Measurements from ENCODE around the gene TFIP11. TPM values are rescaled to one million over a fixed set of nuclear protein-coding genes. Genes with fewer than 3 reads are reported as not detected.

Gene TFIP11
- total and polyA plus RNA-seq, 9 of the 15 experiments (the other 6 are each of a cell fraction or from before 2014, with no cell fraction given) = 11.5 to 38.1 (median 25.2) TPM

DNA sequence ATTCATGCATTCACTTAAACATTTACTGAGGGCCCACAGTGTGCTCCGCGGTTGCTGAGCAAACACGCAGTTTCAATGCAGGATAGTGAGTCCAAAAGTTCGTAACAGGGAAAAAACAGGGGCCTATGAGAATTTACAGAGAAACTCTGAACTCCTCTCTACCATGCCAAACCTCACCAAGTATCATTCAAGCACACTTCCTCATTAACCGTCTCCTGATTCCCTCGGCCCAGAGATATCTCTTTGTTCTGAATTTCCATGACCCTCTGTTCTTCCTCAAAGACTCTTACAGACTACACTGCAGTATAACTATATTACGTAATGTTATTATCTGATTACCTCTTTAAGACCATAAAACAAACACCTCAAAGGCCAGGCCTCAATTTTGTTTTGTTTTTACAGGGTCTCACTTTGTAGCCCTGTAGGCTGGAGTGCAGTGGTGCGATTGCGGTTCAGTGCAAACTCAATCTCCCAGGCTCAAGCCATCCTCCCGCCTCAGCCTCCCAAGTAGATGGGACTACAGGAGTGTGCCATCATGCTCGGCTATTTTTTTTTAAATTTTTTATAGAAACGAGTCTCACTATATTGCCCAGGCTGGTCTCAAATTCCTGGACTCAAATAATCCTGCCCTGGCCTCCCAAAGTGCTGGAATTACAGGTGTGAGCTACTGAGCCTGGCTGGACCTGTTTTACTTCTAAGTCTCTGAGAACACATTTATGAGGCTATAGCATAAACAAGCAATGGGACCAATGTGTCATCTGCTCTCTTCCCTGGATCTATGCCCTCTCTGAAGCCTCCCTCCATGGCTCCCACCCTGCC, 32.3 kb downstream of the TFIP11 start (continued):
- TF ChIP-seq, protein P1, sequence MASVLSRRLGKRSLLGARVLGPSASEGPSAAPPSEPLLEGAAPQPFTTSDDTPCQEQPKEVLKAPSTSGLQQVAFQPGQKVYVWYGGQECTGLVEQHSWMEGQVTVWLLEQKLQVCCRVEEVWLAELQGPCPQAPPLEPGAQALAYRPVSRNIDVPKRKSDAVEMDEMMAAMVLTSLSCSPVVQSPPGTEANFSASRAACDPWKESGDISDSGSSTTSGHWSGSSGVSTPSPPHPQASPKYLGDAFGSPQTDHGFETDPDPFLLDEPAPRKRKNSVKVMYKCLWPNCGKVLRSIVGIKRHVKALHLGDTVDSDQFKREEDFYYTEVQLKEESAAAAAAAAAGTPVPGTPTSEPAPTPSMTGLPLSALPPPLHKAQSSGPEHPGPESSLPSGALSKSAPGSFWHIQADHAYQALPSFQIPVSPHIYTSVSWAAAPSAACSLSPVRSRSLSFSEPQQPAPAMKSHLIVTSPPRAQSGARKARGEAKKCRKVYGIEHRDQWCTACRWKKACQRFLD (CRISPR knock-in tag; IDR thresholded peaks at IDR 0.05) = 0 out of 2 replicates have a peak, but pooled peaks have one; percentile 22
- no peak for TF ChIP-seq ZBTB33 (CRISPR knock-in tag; IDR thresholded peaks at IDR 0.05)
- no peak for TF ChIP-seq TGIF2 (CRISPR knock-in tag; IDR thresholded peaks at IDR 0.05)
- TF ChIP-seq CEBPB (tag; IDR thresholded peaks at IDR 0.05) = peak; percentile 85
- peak; percentile 23; the same call in 1 of the 2 replicates for TF ChIP-seq PHF8 (IDR thresholded peaks at IDR 0.05; ENCODE audit: borderline replicate concordance, low read length)
- TF ChIP-seq SOX6 (IDR thresholded peaks at IDR 0.05) = no peak
- TF ChIP-seq, protein P2, sequence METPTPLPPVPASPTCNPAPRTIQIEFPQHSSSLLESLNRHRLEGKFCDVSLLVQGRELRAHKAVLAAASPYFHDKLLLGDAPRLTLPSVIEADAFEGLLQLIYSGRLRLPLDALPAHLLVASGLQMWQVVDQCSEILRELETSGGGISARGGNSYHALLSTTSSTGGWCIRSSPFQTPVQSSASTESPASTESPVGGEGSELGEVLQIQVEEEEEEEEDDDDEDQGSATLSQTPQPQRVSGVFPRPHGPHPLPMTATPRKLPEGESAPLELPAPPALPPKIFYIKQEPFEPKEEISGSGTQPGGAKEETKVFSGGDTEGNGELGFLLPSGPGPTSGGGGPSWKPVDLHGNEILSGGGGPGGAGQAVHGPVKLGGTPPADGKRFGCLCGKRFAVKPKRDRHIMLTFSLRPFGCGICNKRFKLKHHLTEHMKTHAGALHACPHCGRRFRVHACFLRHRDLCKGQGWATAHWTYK (CRISPR knock-in tag; IDR thresholded peaks at IDR 0.05) = no peak
- no peak for TF ChIP-seq ZNF766 (CRISPR knock-in tag; conservative IDR thresholded peaks at IDR 0.05)
- TF ChIP-seq, protein P3, sequence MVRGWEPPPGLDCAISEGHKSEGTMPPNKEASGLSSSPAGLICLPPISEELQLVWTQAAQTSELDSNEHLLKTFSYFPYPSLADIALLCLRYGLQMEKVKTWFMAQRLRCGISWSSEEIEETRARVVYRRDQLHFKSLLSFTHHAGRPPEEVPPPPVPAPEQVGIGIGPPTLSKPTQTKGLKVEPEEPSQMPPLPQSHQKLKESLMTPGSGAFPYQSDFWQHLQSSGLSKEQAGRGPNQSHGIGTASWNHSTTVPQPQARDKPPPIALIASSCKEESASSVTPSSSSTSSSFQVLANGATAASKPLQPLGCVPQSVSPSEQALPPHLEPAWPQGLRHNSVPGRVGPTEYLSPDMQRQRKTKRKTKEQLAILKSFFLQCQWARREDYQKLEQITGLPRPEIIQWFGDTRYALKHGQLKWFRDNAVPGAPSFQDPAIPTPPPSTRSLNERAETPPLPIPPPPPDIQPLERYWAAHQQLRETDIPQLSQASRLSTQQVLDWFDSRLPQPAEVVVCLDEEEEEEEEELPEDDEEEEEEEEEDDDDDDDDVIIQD (CRISPR knock-in tag; IDR thresholded peaks at IDR 0.05) = no peak
- TF ChIP-seq NFXL1 (CRISPR knock-in tag; IDR thresholded peaks at IDR 0.05) = no peak
- no peak for TF ChIP-seq ZNF586 (CRISPR knock-in tag; conservative IDR thresholded peaks at IDR 0.05)
- no peak for TF ChIP-seq RAD21 (CRISPR knock-in tag; conservative IDR thresholded peaks at IDR 0.05 in 1 of 2, IDR thresholded peaks at IDR 0.05 in 1 of 2)
- TF ChIP-seq CEBPG (CRISPR knock-in tag; IDR thresholded peaks at IDR 0.05) = no peak; the same call in 1 of the 2 replicates
- peak in 1 of 2 experiments; percentile 70; a peak in 3 of 4 replicates for TF ChIP-seq CEBPG (tag; conservative IDR thresholded peaks at IDR 0.05 in 1 of 2, IDR thresholded peaks at IDR 0.05 in 1 of 2)
- TF ChIP-seq USF1 (CRISPR knock-in tag; IDR thresholded peaks at IDR 0.05) = no peak
- peak; percentile 73 for TF ChIP-seq HNRNPLL (IDR thresholded peaks at IDR 0.05; ENCODE audit: low read depth, low read length, poor library complexity, severe bottlenecking)
- no peak for TF ChIP-seq RFX7 (CRISPR knock-in tag; IDR thresholded peaks at IDR 0.05)
- TF ChIP-seq NUFIP1 (IDR thresholded peaks at IDR 0.05; ENCODE audit: partially characterized antibody) = no peak
- TF ChIP-seq ARHGAP35 (IDR thresholded peaks at IDR 0.05; ENCODE audit: partially characterized antibody) = no peak
- no peak for TF ChIP-seq SNRNP70 (optimal IDR thresholded peaks at IDR 0.05; ENCODE audit: low read depth, low read length)
- TF ChIP-seq E2F3 (CRISPR knock-in tag; IDR thresholded peaks at IDR 0.05) = no peak
